IPS-20b (cell line): ENCODE data around the gene SLC39A11.

Experiments
- H3K27ac ChIP-seq: one replicate; pipeline ENCODE4 v1.5.1; 2013; ENCODE audit warnings: low read length
- H3K27me3 ChIP-seq: 2 replicates; pipeline ENCODE4 v1.6.1; 2013; ENCODE audit warnings: mild to moderate bottlenecking, low read length, inconsistent platforms; ENCODE audit not compliant: insufficient read depth
- H3K36me3 ChIP-seq: 2 replicates; pipeline ENCODE4 v1.6.1; 2013; ENCODE audit warnings: low read depth, mild to moderate bottlenecking, inconsistent platforms, low read length, moderate library complexity; ENCODE audit not compliant: insufficient read depth
- H3K4me1 ChIP-seq: 2 replicates; pipeline ENCODE4 v1.6.1; 2013; ENCODE audit warnings: mild to moderate bottlenecking, control low read depth, inconsistent platforms, low read length, moderate library complexity; ENCODE audit not compliant: insufficient read depth
- H3K4me3 ChIP-seq: 2 replicates; pipeline ENCODE4 v1.5.1; 2013; ENCODE audit warnings: mild to moderate bottlenecking, low read length, inconsistent platforms
- H3K9ac ChIP-seq: 2 replicates; pipeline ENCODE4 v1.6.1; 2013; ENCODE audit warnings: low read depth, mild to moderate bottlenecking, inconsistent platforms, low read length, moderate library complexity
- H3K9me3 ChIP-seq: 2 replicates; pipeline ENCODE4 v1.6.1; 2013; ENCODE audit warnings: mild to moderate bottlenecking, low read depth, low read length, inconsistent platforms; ENCODE audit not compliant: insufficient read depth

The SLC39A11 gene

DNA sequence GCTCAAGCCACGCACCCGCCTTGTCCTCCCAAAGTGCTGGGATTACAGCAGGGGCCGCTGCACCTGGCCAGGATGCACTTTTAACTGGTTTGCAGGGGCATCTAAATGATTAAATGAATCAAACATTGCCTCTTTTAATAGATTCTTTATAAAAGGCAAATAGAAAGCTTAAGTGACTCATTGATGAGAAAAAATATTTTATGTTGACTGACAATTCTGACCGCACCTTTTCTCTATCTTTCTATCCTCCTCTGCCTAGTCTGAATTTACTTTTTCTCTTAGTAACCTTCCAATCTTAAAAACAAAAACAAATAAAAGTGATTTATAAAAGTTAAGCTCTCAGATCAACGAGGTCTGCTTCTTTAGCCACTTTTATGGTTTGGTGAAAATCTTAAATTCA is 35.3 kb downstream of the SLC39A11 start:
- H3K27me3 ChIP-seq = no peaks in the 10 kb centered on the region
- H3K36me3 ChIP-seq = no peaks in the 10 kb centered on the region
- no peak overlapping the region for H3K4me3 ChIP-seq
- no peak overlapping the region for H3K27ac ChIP-seq
- H3K9ac ChIP-seq = no peak overlapping the region
- H3K9me3 ChIP-seq = no peaks in the 10 kb centered on the region
- H3K4me1 ChIP-seq = no peaks in the 10 kb centered on the region

DNA sequence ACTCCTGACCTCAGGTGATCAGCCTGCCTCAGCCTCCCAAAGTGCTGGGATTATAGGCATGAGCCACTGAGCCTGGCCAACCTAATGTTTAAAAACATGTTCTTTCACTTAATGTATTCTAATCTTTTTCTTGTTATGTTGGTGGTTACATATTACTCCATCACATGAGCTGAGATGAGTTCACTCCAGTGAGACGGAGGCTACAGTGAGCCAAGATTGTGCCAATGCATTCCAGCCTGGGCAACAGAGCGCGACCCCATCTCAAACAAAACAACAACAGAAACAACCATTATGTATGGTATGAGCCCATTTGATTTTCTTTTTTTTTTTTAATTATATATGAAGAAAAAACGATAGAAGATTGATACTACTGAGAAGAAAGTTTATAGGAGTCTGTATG is 39.6 kb downstream of the SLC39A11 start:
- Histone ChIP-seq H3K27ac (no peak overlapping the region), H3K36me3 (no peaks in the 10 kb centered on the region), H3K9me3 (no peaks in the 10 kb centered on the region), H3K9ac (no peak overlapping the region), H3K27me3 (no peaks in the 10 kb centered on the region), H3K4me1 (no peaks in the 10 kb centered on the region), H3K4me3 (no peak overlapping the region)

DNA sequence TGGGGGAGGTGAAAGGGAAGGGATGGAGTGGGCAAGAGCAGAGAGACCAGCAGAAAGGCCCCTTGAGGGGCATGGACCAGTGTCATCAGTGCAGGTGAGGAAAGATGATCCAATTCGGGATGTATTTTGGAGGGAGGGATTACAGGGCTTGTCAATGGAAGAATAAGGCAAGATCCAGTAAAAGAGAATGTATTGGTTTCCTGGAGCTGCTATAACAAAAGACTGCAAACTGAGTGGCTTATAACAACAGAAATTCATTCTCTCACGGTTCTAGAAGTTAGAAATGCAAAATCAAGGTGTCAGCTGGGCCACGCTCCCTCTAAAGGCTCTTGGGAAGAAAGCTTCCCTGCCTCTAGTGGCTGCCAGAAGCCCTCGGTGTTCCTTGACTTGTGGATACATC is 41.7 kb downstream of the SLC39A11 start:
- Histone ChIP-seq H3K9ac (no peak overlapping the region), H3K27me3 (no peaks in the 10 kb centered on the region), H3K27ac (no peak overlapping the region), H3K4me3 (no peak overlapping the region), H3K4me1 (no peaks in the 10 kb centered on the region), H3K9me3 (no peaks in the 10 kb centered on the region), H3K36me3 (no peaks in the 10 kb centered on the region)

DNA sequence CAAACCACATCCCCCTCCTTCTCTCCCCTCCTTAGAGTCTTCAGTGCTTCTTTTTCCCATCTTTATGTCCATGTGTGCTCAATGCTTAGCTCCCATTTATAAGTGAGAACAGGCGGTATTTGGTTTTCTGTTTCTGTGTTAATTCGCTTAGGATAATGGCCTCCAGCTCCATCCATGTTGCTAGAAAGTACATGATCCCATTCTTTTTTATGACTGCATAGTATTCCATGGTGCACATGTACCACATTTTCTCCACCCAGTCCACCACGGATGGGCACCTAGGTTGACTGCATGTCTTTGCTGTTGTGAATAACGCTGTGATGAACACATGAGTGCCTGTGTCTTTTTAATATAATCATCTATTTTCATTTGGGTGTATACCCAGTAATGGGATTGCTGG is 44.3 kb downstream of the SLC39A11 start:
- H3K27me3 ChIP-seq = no peaks in the 10 kb centered on the region
- H3K27ac ChIP-seq = no peak overlapping the region
- H3K4me1 ChIP-seq = no peaks in the 10 kb centered on the region
- no peaks in the 10 kb centered on the region for H3K36me3 ChIP-seq
- no peaks in the 10 kb centered on the region for H3K9me3 ChIP-seq
- no peak overlapping the region for H3K9ac ChIP-seq
- H3K4me3 ChIP-seq = no peak overlapping the region

DNA sequence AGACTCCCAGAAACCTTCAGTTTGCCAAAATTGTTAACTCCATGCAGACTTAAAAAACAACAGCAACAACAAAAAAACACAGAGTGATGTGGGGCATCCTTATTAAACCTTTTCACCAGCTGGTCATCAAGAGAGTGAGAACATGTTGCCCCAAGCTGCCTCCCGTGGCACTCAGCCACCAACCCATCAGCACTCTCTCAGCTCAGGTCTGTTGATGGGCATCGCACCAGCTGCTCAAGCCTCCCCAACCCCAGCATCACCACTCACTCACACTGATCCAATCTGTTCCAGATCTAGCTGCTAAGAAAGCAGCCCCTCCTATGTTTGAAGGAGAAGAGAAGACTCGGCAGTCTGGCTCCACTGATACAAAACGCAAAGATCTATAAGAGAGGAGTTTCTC is 46.8 kb downstream of the SLC39A11 start:
- no peak overlapping the region for H3K4me3 ChIP-seq
- H3K27me3 ChIP-seq = no peaks in the 10 kb centered on the region
- no peak overlapping the region for H3K27ac ChIP-seq
- no peaks in the 10 kb centered on the region for H3K9me3 ChIP-seq
- H3K9ac ChIP-seq = no peak overlapping the region
- H3K36me3 ChIP-seq = no peaks in the 10 kb centered on the region
- no peaks in the 10 kb centered on the region for H3K4me1 ChIP-seq

DNA sequence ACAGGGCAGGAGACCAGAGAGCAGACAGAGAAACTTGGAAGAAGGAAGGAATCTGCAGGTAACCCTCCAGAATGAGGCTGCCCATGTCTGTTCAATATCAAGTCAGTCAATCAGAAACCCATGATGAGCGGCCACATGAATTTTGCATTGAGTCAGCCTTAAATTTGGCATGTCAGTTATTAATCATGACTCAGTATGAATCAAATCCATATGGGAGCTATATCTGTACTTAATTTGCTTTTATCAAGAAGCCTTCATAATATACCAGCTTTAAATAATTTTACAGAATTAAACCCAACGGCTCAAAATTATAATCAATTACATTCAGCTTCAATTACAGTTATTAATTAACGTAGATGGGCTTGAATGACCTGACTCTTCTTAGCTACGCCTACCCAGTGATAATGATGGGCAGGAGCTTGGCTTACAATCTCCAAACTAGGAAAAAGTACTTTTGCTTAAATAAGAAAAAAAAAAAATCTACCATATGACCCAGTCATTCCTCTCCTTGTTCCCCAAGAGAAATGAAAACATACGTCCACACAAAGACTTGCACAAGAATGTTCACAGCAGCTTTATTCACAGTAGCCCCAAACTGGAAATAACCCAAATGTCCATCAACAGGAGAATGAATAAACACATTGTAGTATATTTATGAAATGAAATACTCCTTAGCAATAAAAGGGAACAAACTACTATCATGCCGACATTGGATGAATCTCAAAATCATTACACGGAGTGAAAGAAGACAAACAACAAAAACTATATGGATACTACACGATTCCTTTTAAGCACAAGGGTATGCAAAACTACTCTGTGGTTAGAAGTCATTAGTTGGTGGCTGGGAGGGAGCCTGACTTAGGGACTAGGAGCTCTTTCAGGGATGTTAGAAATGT is 48.6 kb downstream of the SLC39A11 start:
- no peak overlapping the region for H3K9ac ChIP-seq
- H3K36me3 ChIP-seq = no peaks in the 10 kb centered on the region
- no peaks in the 10 kb centered on the region for H3K9me3 ChIP-seq
- no peaks in the 10 kb centered on the region for H3K27me3 ChIP-seq
- no peak overlapping the region for H3K27ac ChIP-seq
- H3K4me3 ChIP-seq = no peak overlapping the region
- no peaks in the 10 kb centered on the region for H3K4me1 ChIP-seq

DNA sequence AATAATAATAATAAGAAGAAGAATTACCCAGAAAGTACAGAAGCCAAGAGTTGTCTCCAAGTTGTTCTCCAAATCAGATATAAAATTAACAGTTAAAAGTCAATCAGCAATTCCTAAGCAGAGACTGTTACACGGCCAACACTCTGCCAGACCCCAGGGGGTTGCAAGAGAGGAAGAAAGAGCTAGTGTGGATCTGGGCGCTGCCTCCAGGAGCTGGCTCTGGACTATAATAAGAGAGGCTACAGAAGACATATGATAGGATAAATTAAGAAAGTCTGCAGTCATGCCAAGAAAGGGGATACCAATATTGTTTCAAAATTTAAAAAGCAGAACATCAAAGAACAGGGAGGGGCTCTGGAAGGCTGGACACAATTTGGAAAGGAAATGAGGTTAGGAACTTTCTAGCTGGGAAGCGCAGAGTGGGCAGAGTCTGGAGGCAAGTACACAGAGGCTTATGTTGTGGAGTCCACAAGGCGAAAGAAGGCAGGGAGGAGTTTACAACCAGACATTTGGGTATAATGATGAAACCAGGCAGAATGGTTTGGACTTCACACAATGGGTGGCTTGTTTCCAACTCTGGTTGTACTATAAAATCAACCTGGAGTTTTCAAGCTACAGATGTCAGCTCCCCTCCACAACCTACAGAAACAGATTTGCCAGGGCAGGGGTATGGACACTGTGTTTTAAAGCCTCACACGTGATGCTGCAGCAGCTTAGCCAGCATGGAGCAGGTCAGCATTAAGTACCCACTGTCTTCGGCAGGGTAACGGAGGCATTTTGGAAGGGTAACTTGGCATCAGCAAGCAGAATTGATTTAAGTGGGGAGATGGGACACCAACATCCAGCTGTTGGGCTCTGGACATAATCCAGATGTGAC is 49.4 kb downstream of the SLC39A11 start:
- no peak overlapping the region for H3K4me3 ChIP-seq
- no peaks in the 10 kb centered on the region for H3K9me3 ChIP-seq
- no peak overlapping the region for H3K9ac ChIP-seq
- H3K27me3 ChIP-seq = no peaks in the 10 kb centered on the region
- H3K27ac ChIP-seq = no peak overlapping the region
- H3K36me3 ChIP-seq = no peaks in the 10 kb centered on the region
- H3K4me1 ChIP-seq = no peaks in the 10 kb centered on the region

DNA sequence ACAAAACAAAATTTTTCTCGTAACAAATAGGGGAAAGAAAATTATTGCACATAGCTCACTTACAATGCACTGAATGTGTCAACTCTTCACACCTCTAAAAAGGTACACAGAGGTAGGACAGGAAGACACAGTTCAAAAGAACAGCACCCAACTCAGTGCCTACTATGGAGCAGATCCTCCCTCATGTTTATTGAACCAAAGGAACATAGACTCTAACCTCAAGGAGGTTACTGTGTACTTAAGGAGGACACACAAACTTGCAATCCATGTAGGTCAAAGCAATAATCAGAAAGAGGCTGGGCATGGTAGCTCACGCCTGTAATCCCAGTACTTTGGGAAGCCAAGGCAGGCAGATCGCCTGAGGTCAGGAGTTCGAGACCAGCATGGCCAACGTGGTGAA is 50.3 kb downstream of the SLC39A11 start:
- H3K4me3 ChIP-seq = no peak overlapping the region
- H3K9ac ChIP-seq = no peak overlapping the region
- H3K36me3 ChIP-seq = no peaks in the 10 kb centered on the region
- no peaks in the 10 kb centered on the region for H3K27me3 ChIP-seq
- H3K27ac ChIP-seq = no peak overlapping the region
- no peaks in the 10 kb centered on the region for H3K9me3 ChIP-seq
- no peaks in the 10 kb centered on the region for H3K4me1 ChIP-seq

DNA sequence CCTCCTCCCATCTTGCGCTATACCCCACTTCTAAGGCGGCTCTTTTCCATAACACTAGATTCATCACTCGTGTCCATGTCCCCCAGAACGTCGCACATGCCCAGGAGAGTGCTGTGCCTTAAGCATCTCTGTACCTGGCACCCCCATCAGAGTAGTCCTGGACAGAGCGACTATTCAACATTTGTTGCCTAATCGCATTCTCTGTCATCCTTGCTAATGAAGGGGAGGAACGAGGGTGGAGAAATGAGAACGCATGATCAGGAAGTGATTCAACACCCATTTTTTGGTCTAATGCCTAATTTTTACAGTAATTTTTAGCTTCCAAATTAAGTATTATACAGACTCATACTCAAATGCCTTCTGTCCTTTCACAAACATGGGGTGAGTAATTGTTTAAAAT is 53.2 kb downstream of the SLC39A11 start:
- no peaks in the 10 kb centered on the region for H3K4me1 ChIP-seq
- no peak overlapping the region for H3K27ac ChIP-seq
- no peaks in the 10 kb centered on the region for H3K36me3 ChIP-seq
- no peak overlapping the region for H3K9ac ChIP-seq
- no peaks in the 10 kb centered on the region for H3K9me3 ChIP-seq
- H3K27me3 ChIP-seq = no peaks in the 10 kb centered on the region
- no peak overlapping the region for H3K4me3 ChIP-seq

DNA sequence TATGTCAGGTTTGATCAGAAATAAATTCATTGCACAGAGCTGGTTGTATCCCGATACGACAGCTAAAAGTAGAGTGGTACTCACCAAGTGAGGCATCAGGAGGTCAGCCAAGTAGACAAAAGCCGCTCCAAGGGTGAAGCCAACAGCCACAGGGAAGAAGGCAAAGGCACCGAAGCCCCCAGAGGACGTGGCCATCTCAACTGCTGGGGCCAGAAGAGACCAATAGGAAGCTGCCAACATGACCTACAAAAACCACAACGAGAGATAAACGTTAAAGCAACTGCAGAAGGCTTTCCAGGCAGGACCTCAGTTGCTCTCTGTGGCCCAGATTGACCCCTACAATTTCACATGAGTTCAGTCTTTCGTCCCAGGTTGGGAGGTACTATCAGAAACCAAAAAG is 61.0 kb downstream of the SLC39A11 start:
- Histone ChIP-seq H3K4me1 (no peaks in the 10 kb centered on the region), H3K27ac (no peak overlapping the region), H3K9ac (no peak overlapping the region), H3K4me3 (no peak overlapping the region), H3K9me3 (no peaks in the 10 kb centered on the region), H3K27me3 (no peaks in the 10 kb centered on the region), H3K36me3 (no peaks in the 10 kb centered on the region)

DNA sequence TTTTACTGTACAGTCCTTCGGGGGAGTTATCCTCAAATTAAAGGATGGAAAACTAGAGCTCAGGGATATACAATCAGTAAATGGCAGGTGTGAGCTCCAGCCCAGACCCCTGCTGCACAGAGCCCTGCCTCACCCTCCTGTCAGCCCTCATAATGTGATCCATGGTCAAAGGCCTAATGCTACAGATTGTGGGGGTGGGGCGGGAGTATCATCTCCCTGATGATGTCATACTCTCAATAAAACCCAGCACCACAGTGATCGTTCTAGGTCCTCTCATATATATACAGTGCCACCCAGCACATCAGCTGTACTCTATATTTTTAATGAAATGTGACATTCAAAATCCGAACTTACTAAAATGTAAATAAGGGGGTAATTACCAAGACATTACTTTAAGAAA is 61.5 kb downstream of the SLC39A11 start:
- no peak overlapping the region for H3K9ac ChIP-seq
- no peaks in the 10 kb centered on the region for H3K9me3 ChIP-seq
- H3K4me1 ChIP-seq = no peaks in the 10 kb centered on the region
- H3K4me3 ChIP-seq = no peak overlapping the region
- H3K27ac ChIP-seq = no peak overlapping the region
- no peaks in the 10 kb centered on the region for H3K36me3 ChIP-seq
- no peaks in the 10 kb centered on the region for H3K27me3 ChIP-seq

DNA sequence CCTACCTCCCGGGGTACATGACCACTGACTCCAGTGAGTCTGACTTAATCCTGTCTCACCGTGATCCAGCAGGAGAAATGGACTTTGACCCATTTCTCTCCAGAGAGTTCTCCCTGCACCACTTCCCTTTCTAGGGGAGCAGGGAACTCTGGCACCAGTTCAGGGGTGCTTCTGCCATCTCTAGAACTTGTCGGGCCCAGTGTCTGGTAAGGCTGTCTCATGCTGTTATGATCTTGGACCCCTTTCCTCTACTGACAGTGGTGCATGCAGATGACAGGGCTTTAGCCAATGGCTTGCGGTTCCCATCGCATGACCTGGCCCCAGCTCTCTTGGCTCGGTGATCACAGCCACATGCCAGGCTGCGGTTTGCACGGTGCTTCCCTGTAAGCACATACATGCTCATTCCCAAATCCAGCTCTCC is 62.0 kb downstream of the SLC39A11 start:
- H3K9ac ChIP-seq = no peak overlapping the region
- no peak overlapping the region for H3K4me3 ChIP-seq
- H3K27me3 ChIP-seq = no peaks in the 10 kb centered on the region
- H3K9me3 ChIP-seq = no peaks in the 10 kb centered on the region
- H3K27ac ChIP-seq = no peak overlapping the region
- no peaks in the 10 kb centered on the region for H3K36me3 ChIP-seq
- no peaks in the 10 kb centered on the region for H3K4me1 ChIP-seq
